NOMO-1 treated with dmso at 0.1 percent for 144 hours (cell line): ENCODE data around the gene CDC25B.

Experiments used
- DNase-seq: peaks from one replicate; lab custom pipeline; 2025; ENCODE audit not compliant: unreplicated experiment; lab: John Stamatoyannopoulos, UW

The CDC25B gene

GRCh38 chr20:3802524-3803239, 6.6 kb downstream of the CDC25B start:
- no peak for DNase-seq

- DNase-seq = no peak
These were observed 7.2 kb downstream of the CDC25B start for GRCh38 chr20:3803289-3803688.

GRCh38 chr20:3803854-3804253, 7.7 kb downstream of the CDC25B start:
- DNase-seq = no peak

GRCh38 chr20:3804254-3804751, 8.2 kb downstream of the CDC25B start:
- peak; percentile 28 for DNase-seq

- no peak for DNase-seq
These were observed 8.7 kb downstream of the CDC25B start for GRCh38 chr20:3804781-3805180.

GRCh38 chr20:3808544-3808943, 12.4 kb downstream of the CDC25B start:
- DNase-seq = no peak

- DNase-seq = peak; percentile 92
These were observed 15.6 kb downstream of the CDC25B start for GRCh38 chr20:3811467-3812258.

- DNase-seq = no peak
These were observed 16.2 kb downstream of the CDC25B start for GRCh38 chr20:3812259-3812681.

- no peak for DNase-seq
These were observed 17.1 kb downstream of the CDC25B start for GRCh38 chr20:3812975-3813847.

GRCh38 chr20:3813848-3814581, 17.9 kb downstream of the CDC25B start:
- no peak for DNase-seq

GRCh38 chr20:3814928-3815495, 18.9 kb downstream of the CDC25B start:
- no peak for DNase-seq

GRCh38 chr20:3815703-3816315, 19.7 kb downstream of the CDC25B start:
- DNase-seq = no peak

GRCh38 chr20:3818155-3819151, 22.3 kb downstream of the CDC25B start:
- peak; percentile 21 for DNase-seq

- no peak for DNase-seq
These were observed 23.4 kb downstream of the CDC25B start for GRCh38 chr20:3819411-3820047.

GRCh38 chr20:3820048-3820900, 24.2 kb downstream of the CDC25B start, which contains the start of gene AP5S1:
Gene AP5S1, plus strand, starts transcription at chr20:3820547. Its CDS starts 1,571 bp downstream, at chr20:3822118.
- DNase-seq = peak; percentile 93

GRCh38 chr20:3820901-3821727, 25.0 kb downstream of the CDC25B start:
- DNase-seq = no peak
